ENCODE results near the gene ITCH.
"Not testable (repeated sequence)": the region's sequence is repeated elsewhere in the genome, so short reads cannot be mapped to it uniquely, and the experiment has no call there.

Gene ITCH

DNA sequence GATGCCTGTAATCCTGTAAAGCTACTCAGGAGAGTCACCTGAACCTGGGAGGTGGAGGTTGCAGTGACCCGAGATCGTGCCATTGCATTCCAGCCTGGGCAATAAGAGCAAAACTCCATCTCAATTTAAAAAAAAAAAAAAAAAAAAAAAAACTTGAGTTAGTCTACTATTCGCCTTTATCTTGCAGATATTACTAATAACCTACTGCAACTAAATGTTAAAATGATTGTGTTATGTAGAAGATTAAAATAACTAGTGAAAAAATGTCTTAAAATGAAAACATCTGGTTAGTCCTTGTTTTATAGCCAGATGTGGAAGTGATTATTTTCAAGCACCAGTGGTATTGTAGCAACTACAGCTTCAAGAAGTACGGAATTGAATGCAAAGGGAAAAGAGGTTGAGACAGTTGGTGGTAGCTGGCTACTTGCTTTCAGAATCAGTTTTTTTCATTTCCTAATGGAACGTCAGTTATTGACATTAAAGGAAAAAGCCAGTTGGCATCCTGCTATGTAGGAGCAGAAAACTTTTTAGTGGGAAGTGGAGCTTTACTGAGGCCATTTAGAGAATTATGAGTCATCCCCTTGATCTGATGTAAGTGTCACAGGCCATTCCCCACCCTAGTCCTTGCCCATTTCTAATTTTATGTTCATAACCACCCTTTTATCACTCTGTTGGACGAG lies 109.3 kb downstream of the ITCH start:
- DNase-seq, result no peak

DNA sequence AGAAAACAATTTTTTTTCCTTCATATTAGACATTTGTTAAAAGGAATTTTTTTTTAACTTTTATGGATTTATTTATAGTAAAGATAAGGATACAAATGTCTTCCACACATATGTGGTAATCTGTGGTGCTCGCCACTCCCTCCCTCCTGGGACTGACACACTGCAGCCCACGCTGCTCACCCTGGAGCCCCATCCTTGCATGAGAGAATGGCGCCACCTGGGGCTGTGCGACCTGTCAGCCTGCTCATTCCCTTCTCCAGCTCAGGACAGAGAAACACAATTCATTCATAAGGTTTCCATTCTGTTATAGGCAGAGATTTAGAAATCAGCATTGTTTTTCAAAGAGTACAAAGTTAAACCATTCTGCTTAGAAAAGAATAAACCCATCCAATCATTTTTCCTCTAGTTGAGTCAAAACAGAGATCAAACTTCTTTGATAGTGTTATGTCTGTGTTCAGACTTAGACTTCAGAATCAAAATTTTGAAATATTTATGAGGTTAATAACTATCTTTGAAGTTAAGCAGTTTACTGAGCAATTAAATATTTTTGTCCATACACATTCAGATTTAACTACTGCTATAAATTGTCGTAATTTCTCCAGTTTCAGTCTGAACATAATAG lies 110.3 kb downstream of the ITCH start:
- peak; percentile 19 for DNase-seq

DNA sequence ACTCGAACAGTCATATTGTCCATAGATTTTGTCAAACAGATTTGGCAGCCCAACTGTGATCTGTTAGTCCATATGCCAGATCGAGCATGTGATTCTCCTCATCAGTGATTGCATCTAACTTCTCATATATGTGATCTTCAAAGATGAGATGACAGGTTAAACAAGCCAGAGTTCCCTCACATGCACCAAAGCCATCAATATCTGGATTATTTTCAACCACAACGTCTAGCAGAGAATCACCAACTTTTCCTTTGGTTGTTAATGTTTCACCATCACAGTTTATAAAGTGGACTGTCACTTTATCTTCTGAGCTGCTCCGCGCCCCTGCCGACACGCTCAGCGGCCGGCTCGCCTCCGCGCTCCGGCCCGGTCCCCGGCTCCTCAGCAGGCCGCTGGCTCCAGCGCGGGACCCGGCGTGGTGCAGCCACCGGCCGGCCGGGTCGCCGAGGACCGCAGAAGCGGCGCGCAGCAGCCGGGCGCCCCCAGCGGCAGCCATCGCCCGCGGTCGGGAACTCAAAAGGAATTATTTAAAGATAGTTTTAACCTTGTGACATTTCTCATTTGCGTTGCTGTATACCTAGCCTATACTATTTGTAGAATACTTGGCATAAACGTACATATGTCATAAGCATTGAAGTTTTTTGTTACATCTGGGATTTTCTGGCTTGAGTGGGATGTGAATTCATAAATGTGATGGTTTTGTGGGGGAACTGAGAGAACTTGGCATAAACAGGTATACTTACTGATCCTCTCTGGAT lies 113.1 kb downstream of the ITCH start:
- DNase-seq, result peak; percentile 9

DNA sequence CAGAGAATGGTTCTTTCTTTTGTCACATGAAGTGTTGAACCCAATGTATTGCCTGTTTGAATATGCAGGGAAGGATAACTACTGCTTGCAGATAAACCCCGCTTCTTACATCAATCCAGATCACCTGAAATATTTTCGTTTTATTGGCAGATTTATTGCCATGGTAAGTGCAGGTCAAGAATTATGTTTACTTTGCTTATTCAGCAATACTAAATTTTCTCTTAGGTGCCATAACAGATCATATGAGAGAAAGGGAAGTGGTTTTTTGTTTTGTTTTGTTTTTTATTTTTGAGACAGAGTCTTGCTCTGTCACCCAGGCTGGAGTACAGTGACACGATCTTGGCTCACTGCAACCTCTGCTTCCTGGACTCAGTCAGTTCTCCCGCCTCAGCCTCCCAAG lies 116.6 kb downstream of the ITCH start:
- DNase-seq, result no peak

DNA sequence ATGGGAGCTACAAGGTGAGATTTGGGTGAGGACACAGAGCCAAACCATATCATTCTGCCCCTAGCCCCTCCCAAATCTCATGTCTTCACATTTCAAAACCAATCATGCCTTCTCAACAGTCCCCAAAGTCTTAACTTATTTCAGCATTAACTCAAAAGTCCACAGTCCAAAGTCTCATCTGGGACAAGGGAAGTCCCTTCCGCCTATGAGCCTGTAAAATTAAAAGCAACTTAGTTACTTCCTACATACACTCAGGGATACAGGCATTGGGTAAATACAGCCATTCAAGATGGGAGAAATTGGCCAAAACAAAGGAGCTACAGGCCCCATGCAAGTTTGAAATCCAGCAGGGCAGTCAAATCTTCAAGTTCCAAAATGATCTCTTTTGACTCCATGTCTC lies 119.1 kb downstream of the ITCH start:
- DNase-seq, result not testable (repeated sequence)

DNA sequence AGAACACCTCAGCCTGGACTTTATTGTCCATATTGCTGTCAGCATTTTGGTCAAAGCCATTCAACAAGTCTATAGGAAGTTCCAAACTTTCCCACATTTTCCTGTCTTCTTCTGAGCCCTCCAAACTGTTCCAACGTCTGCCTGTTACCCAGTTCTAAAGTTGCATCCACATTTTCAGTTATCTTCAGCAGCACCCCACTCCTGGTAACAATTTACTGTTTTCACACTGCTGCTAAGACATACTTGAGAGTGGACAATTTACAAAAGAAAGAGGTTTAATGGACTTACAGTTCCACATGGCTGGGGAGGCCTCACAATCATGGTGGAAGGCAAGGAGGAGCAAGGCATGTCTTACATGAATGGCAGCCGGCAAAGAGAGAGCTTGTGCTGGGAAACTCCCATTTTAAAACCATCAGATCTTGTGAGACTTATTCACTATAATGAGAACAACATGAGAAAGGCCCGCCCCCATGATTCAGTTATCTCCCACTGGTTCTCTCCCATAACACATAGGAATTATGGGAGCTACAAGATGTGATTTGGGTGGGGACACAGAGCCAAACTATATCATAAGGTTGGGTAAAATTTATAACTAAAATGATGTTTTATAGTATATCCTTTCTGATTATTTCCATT lies 120.6 kb downstream of the ITCH start:
- not testable (repeated sequence) for DNase-seq

DNA sequence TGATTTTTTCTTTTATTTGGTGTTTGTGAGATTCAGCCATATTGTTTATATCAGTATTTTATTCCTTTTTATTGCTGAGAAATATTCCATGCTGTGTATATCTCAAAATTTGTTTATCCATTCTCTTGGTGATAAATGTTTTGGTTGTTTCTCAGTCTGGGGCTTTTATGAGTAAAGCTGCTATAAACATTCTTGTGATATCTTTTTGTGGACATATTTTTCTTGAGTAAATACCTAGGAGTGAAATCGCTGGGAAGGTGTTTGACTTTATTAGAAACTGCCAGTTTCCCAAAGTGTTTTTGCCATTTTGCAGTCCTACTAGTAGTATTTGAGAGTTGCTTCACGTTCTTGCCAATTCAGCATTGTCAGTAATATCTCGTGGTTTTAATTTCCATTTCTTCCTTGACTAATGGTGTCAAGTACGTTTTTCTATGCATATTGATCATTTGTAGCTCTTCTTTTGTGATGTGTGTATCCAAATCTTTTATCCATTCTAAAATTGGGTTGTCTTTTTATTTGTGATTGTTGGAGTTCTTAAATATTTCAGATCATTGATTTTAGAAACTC lies 122.1 kb downstream of the ITCH start:
- DNase-seq, result no peak

DNA sequence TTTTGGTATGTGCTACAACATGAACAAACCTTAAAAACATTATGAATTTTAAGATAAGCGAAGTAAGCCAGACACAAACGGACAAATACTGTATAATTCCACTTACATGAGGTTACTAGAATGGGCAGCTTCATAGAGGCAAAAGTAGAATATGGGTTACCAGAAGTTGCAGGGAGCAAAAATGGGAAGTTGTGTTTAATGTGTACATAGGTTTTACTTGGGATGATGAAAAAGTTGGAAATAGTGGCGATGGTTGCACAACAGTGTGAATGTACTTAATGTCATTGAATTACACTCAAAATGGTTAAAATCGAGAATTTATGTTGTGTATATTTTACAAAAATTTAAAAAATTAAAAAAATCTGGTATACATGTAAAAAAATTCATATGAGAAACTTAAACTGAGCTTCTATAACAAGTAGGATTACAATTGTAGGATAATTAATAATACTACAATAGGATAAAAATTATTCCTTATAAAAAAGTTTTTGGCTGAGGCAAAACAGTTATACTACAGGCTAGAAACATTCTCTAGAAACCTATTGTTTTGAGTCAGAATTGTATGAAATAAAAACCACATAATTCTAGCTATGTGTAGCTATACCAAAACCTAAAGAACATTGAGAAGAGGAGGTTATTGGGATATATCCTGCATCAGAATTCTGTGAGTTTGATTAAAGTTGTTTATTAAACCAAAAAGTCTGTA lies 128.3 kb downstream of the ITCH start:
- DNase-seq, result no peak

DNA sequence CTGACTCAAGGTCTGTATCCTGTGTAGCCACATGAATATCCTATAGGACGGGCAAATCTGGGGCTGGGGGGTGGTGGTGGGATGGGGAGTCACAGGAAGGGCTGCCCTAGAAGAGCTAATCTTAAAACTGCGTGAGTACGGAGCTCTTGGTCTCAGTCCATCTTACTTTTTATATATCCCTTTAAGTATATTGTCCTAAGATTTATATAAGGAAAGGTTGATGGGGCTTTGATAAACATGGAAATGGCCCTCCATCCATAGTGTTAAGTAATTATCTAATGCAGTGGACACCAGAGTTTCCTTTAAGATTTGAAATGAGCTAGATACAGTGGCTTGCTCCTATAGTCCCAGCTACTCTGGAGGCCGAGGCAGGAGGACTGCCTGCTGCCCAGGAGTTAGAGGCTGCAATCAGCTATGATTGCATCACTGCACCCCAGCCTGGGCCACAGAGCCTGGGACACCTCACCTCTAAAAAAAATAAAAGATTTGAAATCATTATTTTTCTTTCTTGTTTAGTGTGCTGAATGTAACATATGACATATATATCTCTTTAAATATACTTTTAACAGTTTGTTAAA lies 128.9 kb downstream of the ITCH start:
- no peak for DNase-seq

DNA sequence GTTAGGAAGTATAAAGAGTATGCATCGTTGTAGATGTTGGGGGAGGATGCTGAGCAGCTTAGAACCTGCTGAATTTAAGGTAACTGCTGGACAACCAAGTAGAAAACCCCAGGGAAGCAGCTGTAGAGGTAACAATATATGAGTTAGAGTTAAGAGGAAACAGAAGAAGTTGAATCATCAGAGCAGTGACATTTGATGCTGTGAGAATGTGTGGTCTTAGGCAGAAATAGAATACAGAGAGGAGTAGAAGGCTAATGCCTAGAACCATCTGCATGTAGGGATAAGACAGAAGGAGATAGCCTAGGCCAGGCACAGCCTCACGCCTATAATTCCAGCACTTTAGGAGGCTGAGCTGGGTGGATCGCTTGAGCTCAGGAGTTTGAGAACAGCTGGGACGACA lies 130.6 kb downstream of the ITCH start:
- DNase-seq, result no peak

DNA sequence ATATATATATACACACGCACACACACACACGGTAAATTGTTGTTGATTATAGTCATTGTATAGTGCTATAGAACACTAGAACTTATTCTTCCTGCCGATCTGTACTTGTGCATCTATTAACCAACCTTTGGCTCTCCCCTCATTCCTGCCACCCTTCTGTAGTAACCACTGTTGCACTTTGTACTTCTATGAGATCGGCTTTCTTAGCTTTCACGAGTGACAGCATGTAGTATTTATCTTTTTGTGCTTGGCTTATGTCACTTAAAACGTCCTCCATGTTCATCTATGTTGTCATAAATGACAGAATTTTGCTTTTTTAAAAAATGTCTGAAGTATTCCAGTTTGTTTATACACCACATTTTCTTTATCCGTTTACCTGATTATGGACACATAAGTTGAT lies 132.2 kb downstream of the ITCH start:
- DNase-seq, result no peak

DNA sequence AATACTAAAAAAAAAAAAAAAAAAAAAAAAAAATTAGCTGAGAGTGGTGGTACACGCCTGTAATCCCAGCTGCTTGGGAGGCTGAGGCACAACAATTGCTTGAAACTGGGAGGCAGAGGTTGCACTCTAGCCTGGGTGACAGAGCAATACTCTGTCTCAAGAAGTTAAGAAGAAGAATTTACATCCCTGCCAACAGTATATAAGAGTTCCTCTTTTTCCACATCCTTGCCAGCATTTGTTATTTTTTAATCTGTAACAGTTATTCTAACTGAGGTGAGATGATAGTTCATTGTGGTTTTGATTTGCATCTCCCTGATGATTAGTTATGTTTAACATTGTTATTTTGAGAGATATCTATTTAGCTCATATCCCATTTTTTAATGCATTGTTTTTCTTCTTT lies 132.8 kb downstream of the ITCH start:
- DNase-seq, result no peak

DNA sequence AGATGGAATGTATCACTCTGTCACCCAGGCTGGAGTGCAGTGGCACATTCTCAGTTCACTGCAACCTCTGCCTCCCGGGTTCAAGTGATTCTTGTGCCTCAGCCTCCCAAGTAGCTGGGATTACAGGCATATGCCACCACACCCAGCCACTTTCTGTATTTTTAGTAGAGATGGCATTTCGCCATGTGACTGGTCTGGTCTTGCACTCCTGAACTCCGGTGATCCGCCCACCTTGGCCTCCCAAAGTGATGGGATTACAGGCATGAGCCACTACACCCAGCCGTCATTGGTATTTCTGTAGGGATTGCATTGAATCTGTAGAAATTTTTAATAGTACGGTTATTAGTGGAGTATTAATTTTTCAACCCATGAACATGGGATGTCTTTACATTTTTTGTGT lies 134.5 kb downstream of the ITCH start:
- DNase-seq, result not testable (repeated sequence)

DNA sequence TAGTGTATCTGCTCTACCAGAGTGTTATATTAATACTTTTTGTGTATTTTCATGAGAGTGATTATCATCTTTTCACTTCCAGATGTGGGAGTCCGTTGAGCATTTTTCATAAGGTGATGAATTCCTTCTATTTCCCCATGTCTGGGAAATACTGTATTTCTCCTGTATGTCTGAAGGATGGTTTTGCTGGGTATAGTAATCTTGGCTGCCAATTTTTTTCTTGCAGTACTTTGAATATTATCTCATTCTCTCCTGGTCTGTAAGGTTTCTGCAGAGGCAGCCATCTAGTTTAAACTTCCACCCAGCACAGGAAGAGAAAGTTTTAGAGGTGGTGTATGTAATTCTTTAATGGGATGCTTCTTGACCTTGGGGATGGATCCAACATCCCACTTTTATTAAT lies 137.8 kb downstream of the ITCH start:
- DNase-seq, result no peak

DNA sequence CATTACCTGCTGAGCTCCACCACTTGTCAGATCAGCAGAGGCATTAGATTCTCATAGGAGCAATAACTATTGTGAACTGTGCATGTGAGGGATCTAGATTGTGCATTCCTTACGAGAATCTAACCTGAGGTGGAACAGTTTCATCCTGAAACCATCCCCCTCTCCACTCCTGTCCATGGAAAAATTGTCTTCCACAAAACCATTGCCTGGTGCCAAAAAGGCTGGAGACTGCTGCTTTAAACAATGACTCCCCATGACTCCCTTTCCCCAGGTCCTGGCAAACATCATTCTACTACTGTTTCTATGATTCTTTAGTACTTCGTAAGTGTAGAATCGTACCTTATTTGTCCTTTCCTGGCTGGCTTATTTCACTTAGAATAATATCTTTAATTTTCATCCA lies 143.4 kb downstream of the ITCH start:
- no peak for DNase-seq

DNA sequence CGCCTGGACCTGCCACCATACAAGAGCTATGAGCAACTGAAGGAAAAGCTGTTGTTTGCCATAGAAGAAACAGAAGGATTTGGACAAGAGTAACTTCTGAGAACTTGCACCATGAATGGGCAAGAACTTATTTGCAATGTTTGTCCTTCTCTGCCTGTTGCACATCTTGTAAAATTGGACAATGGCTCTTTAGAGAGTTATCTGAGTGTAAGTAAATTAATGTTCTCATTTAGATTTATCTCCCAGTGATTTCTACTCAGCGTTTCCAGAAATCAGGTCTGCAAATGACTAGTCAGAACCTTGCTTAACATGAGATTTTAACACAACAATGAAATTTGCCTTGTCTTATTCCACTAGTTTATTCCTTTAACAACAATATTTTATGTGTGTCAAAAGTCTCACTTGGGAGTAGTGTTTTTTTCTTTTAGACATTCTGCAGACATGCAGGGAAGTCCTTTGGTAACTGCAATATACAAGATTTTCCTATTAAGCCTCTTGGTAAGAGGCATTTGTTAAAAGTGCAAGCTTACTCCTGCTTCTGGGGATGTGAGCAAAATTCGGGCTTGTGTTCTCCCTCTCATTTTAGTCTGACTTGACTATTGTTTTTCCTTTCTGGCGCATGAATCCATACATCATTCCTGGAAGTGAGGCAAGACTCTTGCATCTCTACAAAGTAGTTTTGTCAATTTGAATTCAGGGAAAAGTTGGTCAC lies 144.8 kb downstream of the ITCH start:
- no peak for DNase-seq

DNA sequence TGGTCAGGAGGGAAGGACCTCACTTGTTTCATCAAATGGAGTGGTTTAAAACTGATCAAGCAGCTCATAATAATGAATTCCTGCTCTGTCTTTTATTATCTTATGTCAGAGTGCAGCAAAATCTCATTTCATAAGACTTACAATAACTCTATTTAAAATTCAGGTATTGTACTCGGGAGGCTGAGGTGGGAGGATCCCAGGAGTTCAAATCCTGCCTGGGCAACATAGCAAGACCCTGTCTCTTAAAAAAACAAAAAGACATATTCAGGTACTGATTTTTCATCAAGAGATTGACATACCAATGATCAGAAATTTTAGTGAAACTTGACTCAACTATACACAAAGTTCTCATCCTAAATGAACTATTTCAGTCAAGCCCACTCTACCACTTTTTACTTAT lies 147.5 kb downstream of the ITCH start:
- DNase-seq, result no peak

DNA sequence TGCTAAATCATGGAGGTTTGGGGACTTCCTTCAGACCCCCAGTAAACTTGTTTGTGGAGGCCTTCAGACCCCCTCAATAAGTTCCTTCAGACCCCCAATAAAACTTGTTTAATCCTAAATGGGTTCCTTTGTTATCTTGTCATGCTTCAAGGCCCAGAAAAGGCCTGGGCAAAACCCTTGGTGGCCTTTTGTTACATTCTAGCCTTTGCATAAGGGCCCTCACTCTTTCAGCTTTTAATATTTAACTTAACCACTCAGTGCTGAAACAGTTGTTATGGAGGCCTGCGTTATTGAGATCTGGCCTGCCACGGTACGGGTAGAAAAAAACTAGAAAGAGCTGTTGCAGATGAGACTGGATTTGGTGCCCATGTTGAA lies 148.8 kb downstream of the ITCH start:
- DNase-seq, result no peak

DNA sequence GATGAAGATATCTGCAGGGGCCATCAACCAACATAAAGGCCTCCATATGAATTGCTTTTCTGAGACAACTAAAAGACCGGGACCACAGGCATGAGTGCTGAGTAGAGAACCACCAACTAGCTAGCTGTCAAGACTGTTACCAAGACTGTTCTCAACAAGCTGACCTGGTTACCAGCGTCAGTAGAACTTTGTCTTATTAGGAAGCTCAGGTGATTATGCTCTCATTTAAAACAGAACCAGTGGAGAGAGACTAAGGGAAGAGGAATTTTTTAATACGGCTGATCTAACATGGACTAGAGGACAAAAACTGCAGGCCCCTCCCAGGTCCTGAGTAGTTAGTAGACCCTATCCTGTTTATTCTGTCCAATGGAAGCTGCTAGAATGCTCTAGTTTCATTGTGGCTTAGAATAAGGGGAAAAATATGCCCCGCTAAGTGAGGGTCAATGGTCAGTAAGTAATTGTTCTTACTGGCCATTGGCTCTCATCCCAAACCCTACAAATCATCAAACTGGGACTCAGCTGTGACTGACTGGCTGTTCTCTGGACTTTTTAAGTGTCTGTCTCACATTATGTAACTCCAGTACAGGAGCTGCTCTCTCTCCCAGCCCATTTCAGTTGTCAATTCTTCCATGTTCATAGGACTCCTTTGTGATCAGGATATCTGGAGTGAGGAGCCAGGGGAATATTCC lies 149.3 kb downstream of the ITCH start:
- no peak for DNase-seq

DNA sequence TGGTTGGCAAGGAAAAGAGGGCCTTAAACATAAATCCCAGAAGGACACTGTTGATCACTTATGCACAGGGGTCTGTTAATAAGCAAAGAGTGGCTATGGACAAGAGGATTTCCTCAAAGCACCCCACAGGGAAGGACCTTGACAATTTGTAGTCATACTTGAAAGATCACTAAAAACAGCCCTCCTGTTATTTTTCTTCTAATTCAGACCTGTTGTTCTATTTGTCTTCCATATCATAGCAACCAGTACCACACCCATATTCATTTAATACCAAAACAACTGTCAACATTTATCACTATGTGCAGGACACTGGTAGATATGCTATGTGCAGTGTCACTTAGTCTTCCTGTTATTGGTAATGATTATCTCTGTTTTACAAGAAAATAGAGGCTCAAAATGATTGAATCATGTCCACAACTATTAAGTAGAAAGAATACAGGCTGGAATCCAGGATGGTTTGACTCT lies 149.9 kb downstream of the ITCH start:
- DNase-seq, result no peak

DNA sequence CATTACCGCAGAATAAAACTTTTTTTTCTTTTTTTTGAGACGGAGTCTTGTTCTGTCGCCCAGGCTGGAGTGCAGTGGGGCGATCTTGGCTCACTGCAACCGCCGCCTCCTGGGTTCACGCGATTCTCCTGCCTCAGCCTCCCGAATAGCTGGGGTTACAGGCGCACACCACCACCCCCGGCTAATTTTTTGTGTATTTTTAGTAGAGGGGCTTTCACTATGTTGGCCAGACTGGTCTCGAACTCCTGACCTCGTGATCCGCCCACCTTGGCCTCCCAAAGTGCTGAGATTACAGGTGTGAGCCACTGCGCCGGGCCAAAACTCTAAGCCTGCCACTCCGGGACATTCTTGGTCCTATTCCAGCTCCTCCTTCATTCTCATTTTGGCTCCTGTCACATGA lies 151.0 kb downstream of the ITCH start:
- DNase-seq, result not testable (repeated sequence)

Measured in stimulated activated CD4-positive, alpha-beta T cell treated with anti-CD3 and anti-CD28 coated beads, Interleukin-1b, Interleukin-23, amount 100 ng/mL, for 48 hours (primary cell).